ENCODE data around the gene PYGB.

Gene PYGB

DNA sequence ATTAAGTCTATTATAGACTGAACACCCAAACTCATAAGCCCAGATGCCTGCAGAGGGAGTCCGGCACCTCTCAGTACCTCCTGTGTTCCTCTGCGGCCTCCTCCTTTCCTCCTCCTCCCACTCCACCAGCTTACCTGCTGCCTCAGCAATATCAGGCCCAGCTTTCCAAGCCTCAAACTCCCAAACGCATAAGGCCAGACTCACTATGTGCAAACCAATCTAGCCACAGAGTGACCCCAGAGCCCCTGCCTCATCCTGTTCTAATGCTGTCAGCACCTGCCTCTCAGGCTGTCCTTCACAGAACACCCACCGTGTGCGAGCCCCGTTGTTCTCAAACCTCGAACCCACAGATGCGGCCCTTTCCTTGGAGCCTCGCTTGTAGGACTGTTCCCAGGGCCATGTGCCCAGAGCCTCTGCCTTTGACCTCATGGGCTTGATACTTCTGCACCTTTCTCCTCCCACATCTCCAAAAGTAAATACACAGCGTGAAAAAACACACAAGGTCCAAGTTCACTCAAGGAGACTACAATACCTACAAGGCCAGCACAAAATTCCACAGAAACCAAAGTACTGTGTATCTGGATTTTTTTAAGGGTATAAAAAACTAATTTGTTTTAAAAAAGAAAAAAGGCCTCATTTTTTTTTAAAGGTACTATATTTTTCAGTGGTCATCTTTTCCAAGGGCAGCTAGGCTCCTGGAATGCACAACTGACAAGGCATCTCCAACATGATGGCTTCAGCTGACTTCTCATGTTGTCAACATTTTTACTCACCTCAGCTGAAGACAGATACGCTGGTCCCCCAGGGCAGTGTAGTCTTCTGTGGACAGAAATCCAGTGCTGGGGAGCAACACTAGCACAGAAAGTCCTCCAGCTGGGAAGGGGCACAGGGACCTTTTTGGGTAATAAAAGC, 90.5 kb downstream of the PYGB start:
- ATAC-seq = no peak

DNA sequence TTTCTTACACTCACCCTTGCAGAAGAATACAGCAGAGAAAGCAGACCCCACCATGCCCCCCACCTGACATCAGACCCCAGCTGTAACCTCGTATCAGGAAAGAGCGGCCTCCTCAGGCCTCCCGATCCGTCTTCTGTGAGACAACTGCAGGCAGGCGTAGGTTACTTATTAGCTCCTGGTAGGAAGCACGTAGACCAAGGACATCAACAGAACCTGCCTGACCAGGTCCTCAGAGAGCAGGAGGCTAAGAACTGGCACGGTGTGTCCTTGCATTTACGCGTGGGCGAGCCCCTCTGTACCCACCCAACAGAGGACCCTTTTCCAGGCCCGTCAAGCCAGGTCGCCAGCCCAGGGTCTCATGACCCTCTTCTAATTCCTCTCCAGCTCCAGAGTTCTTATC, 91.7 kb downstream of the PYGB start:
- ATAC-seq = no peak

DNA sequence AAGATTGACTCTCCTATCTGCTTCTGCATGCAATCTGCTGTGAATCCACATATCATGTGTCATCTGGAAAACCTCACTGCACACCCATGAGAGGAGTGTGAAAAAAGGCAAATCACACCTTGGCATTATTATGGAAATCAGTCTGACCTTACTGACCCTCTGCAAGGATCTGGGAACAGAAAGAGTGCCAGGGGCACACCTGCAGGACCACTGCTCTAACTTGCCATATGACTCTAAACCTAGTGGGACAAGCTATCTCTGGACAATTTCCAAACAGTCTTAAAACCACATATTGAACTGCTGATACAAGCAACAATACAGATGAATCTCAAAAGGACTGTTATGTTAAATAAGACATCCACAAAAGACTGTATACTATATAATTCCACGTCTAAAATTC, 92.5 kb downstream of the PYGB start:
- no peak for ATAC-seq

- no peak for ATAC-seq
Measured at GRCh38 chr20:25341716-25342680, 94.1 kb downstream of the PYGB start.

DNA sequence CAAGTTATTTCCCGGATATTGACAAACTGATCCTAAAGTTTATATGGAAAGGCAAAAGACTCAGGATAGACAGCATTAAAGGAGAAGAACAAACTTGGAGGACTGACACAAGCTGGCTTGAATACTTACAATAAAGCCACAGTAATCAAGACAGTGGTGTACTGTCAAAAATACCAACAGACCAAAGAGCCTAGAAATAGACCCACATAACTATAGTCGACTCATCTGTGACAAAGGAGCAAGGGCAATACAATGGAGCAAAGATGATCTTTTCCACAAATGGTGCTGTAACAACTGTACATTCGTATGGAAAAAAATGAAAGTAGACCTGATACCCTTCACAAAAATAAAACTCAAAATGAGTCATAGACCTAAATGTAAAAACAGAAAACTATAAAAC, 96.7 kb downstream of the PYGB start:
- ATAC-seq = no peak

DNA sequence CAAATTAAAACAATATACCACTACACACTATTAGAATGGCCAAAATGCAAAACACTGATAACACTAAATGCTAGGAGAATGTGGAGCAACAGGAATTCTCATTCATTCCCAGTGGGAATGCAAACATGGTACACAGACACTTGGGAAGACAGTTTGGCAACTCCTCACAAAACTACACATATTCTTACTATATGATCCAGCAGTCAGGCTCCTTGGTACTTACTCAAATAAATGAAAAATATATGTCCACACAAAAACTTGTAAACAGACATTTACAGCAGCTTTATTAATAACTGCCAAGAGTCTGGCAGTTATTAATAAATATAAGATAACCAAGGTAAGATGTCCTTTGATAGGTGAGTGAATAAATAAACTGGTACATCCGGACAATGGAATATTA, 97.8 kb downstream of the PYGB start:
- no peak for ATAC-seq

GRCh38 chr20:25346349-25346748, 98.5 kb downstream of the PYGB start:
- ATAC-seq = no peak

Data from activated CD4-positive, CD25-positive, alpha-beta regulatory T cell treated with anti-CD3 and anti-CD28 coated beads, Interleukin-2, amount 50 U/mL, for 24 hours (primary cell).